ENCODE data around the gene ITGB1BP2.
A peak's percentile ranks its signal among the peaks of the same experiment; 100 is the strongest.
"Not testable (repeated sequence)": the region's sequence is repeated elsewhere in the genome, so short reads cannot be mapped to it uniquely, and the experiment has no call there.

Gene ITGB1BP2

DNA sequence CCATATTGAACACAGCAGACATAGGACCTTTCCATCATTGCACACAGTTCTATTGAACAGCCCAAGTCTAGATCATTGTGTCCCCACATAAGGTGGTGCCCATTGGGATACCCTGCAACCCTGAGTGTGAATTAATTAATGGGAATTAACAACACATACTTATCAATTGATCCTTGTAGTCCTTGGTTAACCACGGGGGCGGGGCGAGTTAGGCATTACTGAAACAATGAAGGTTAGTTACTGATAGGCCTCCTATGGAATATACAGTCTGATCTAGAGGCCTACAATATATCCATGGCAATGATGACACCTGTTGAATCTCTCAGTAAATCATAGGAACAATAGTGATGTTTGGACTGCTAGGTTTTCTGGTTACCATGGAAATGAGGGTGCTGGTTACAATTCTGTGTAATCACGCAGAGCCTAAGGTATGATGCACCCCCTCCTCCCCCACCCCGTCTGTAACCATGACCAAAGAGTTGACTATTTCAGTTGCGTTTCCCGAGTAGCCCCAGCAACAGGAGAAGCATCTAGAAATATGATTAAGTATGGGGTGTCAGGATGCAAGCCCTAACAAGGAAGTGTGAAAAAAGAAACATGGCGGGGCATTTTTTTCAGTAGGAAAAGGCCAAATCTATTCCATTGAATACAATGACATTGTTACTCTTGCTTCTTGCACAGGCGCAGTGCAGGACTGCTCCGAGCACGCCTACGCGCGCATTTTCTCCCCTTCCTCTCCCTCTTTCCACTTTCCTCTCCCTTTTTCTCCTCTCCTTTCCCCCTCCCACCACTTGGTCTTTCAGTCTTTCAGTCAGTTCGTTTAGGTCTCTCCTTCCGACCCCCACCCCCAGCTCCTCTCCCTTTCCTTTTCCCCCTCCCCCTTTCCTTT, 18.8 kb upstream of the ITGB1BP2 start:
- peak overlapping the region; percentile 91 for H3K4me3 ChIP-seq (ENCODE audit: low read length)
- peak overlapping the region; percentile 98 for H3K9ac ChIP-seq (ENCODE audit: low read length)
- DNase-seq (ENCODE audit: low read depth), result no peak

GRCh38 chrX:71283403-71284143, 18.0 kb upstream of the ITGB1BP2 start, which contains the start of gene NONO:
Gene NONO (plus strand): TSS chrX:71283635. CDS start chrX:71290638, 7,003 bp downstream.
- H3K9ac ChIP-seq (ENCODE audit: low read length), result peak within 1 kb of the TSS; percentile 98

More for the DNA sequence above, 18.8 kb upstream of the ITGB1BP2 start:
- Histone ChIP-seq H3K4me1 (ENCODE audit: control insufficient read depth, insufficient read depth, low read length) (peaks cover 8% of the 10 kb centered on the region), H3K9me3 (ENCODE audit: control insufficient read depth, low read length) (peaks cover 4% of the 10 kb centered on the region), H3K27me3 (replicated peaks; ENCODE audit: control insufficient read depth, insufficient read depth, low read length) (peaks cover 2% of the 10 kb centered on the region), H3K36me3 (ENCODE audit: control insufficient read depth, insufficient read depth, low read length, severe bottlenecking) (peaks cover 3% of the 10 kb centered on the region)

DNA sequence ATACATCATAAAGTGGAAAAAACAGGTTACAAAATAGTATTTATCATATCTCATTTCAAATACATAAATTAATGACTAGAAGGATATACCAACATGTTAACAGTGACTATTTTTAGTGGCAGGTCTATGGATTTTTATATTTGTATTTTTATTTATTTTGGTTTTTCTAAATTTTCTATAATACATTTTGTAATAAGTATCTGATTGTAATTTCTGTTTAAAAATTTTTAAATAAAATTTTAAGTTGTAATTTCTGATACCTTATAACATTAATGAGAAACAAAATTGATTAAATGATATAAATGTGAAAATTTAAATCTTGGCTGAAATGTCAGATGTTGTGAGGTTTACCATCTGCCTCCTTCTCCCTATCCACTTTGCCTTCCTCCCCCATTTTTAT, 15.6 kb upstream of the ITGB1BP2 start:
- Histone ChIP-seq H3K27me3 (replicated peaks; ENCODE audit: control insufficient read depth, insufficient read depth, low read length) (peaks cover 2% of the 10 kb centered on the region), H3K9me3 (ENCODE audit: control insufficient read depth, low read length) (no peaks in the 10 kb centered on the region), H3K36me3 (ENCODE audit: control insufficient read depth, insufficient read depth, low read length, severe bottlenecking) (peaks cover 9% of the 10 kb centered on the region), H3K4me1 (ENCODE audit: control insufficient read depth, insufficient read depth, low read length) (peaks cover 9% of the 10 kb centered on the region), H3K4me3 (ENCODE audit: low read length) (peak overlapping the region; percentile 91), H3K9ac (ENCODE audit: low read length) (peak overlapping the region; percentile 98)
- DNase-seq (ENCODE audit: low read depth), result no peak

More at GRCh38 chrX:71283403-71284143, 18.0 kb upstream of the ITGB1BP2 start, which contains the start of gene NONO:
- H3K9me3 ChIP-seq (ENCODE audit: control insufficient read depth, low read length), result peaks cover 4% of the 10 kb centered on the region
- H3K36me3 ChIP-seq (ENCODE audit: control insufficient read depth, insufficient read depth, low read length, severe bottlenecking), result peaks cover 3% of the 10 kb centered on the region
- H3K4me3 ChIP-seq (ENCODE audit: low read length), result peak within 1 kb of the TSS; percentile 91
- peak; percentile 97 for DNase-seq (ENCODE audit: low read depth)
- H3K27me3 ChIP-seq (replicated peaks; ENCODE audit: control insufficient read depth, insufficient read depth, low read length), result peaks cover 2% of the 10 kb centered on the region
- H3K4me1 ChIP-seq (ENCODE audit: control insufficient read depth, insufficient read depth, low read length), result peaks cover 8% of the 10 kb centered on the region

- Histone ChIP-seq H3K4me1 (ENCODE audit: control insufficient read depth, insufficient read depth, low read length) (peaks cover 20% of the 10 kb centered on the region), H3K4me3 (ENCODE audit: low read length) (no peak overlapping the region), H3K9me3 (ENCODE audit: control insufficient read depth, low read length) (no peaks in the 10 kb centered on the region), H3K36me3 (ENCODE audit: control insufficient read depth, insufficient read depth, low read length, severe bottlenecking) (peaks cover 52% of the 10 kb centered on the region), H3K9ac (ENCODE audit: low read length) (no peak overlapping the region), H3K27me3 (replicated peaks; ENCODE audit: control insufficient read depth, insufficient read depth, low read length) (no peaks in the 10 kb centered on the region)
- peak; percentile 67 for DNase-seq (ENCODE audit: low read depth)
Observed at GRCh38 chrX:71291381-71291780, 10.2 kb upstream of the ITGB1BP2 start.

DNA sequence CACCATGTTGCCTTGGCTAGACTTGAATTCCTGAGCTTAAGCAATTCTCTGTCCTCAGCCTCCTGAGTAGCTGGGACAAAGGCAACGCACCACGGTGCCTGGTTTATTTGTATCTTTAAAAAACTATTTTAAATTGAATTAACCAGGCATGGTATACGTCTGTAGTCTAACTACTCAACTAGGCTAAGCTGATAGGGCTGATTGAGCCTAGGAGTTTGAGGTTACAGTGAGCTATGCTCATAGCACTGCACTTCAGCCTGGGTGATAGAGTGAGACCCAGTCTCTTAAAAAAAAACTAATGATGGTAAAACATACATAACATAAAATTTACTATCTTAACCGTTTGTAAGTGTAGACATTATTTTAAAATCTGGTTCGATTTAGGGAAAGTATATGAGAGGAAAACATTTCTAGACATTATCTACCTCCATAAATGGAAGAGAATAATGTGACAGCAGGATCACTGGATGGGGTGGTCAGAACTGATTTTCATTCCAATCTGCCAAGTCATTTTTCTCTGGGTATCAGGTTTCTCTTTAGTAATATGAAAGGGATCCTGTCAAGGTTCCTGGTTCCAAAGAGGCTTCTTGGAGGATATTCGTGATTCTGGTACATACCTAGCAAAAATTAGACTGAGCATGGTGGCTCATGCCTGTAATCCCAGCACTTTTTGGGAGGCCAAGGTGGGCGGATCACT, 8.7 kb upstream of the ITGB1BP2 start:
- Histone ChIP-seq H3K36me3 (ENCODE audit: control insufficient read depth, insufficient read depth, low read length, severe bottlenecking) (peaks cover 66% of the 10 kb centered on the region), H3K27me3 (replicated peaks; ENCODE audit: control insufficient read depth, insufficient read depth, low read length) (no peaks in the 10 kb centered on the region), H3K9ac (ENCODE audit: low read length) (no peak overlapping the region), H3K4me3 (ENCODE audit: low read length) (no peak overlapping the region), H3K9me3 (ENCODE audit: control insufficient read depth, low read length) (no peaks in the 10 kb centered on the region), H3K4me1 (ENCODE audit: control insufficient read depth, insufficient read depth, low read length) (peaks cover 20% of the 10 kb centered on the region)
- DNase-seq (ENCODE audit: low read depth), result peak; percentile 72

GRCh38 chrX:71296806-71297205, 4.7 kb upstream of the ITGB1BP2 start:
- H3K27me3 ChIP-seq (replicated peaks; ENCODE audit: control insufficient read depth, insufficient read depth, low read length), result no peaks in the 10 kb centered on the region
- H3K4me1 ChIP-seq (ENCODE audit: control insufficient read depth, insufficient read depth, low read length), result peaks cover 11% of the 10 kb centered on the region
- peaks cover 83% of the 10 kb centered on the region for H3K36me3 ChIP-seq (ENCODE audit: control insufficient read depth, insufficient read depth, low read length, severe bottlenecking)
- no peak overlapping the region for H3K4me3 ChIP-seq (ENCODE audit: low read length)
- H3K9me3 ChIP-seq (ENCODE audit: control insufficient read depth, low read length), result no peaks in the 10 kb centered on the region
- H3K9ac ChIP-seq (ENCODE audit: low read length), result no peak overlapping the region
- no peak for DNase-seq (ENCODE audit: low read depth)

DNA sequence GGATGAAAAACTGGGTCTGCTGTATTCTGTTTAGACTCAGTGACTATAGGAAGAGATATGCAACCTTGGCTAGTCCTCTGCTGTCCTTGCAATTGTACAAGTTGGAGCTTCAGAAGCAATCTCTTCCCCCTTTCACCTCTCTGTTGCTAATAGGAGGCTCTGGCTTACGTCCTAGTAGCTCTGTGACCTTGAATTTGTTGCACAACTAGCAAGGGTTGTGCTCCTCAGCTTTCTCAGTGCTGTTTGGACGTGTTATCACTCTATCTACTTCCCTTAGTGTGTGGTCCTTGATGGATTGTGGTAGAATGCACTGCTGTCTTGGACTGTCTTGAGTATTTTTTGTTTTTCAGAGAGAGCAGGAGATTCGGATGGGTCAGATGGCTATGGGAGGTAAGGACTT, 3.4 kb upstream of the ITGB1BP2 start:
- Histone ChIP-seq H3K36me3 (ENCODE audit: control insufficient read depth, insufficient read depth, low read length, severe bottlenecking) (peaks cover 71% of the 10 kb centered on the region), H3K4me1 (ENCODE audit: control insufficient read depth, insufficient read depth, low read length) (no peaks in the 10 kb centered on the region)

GRCh38 chrX:71300064-71300463, 1.5 kb upstream of the ITGB1BP2 start:
- H3K9me3 ChIP-seq (ENCODE audit: control insufficient read depth, low read length); H3K27me3 ChIP-seq (replicated peaks; ENCODE audit: control insufficient read depth, insufficient read depth, low read length); H3K4me1 ChIP-seq (ENCODE audit: control insufficient read depth, insufficient read depth, low read length); H3K9ac ChIP-seq (ENCODE audit: low read length); H3K4me3 ChIP-seq (ENCODE audit: low read length); DNase-seq (ENCODE audit: low read depth): not testable (repeated sequence)
- H3K36me3 ChIP-seq (ENCODE audit: control insufficient read depth, insufficient read depth, low read length, severe bottlenecking), result peaks cover 54% of the 10 kb centered on the region

More for the DNA sequence above, 3.4 kb upstream of the ITGB1BP2 start:
- Histone ChIP-seq H3K9ac (ENCODE audit: low read length) (no peak overlapping the region), H3K4me3 (ENCODE audit: low read length) (no peak overlapping the region), H3K27me3 (replicated peaks; ENCODE audit: control insufficient read depth, insufficient read depth, low read length) (no peaks in the 10 kb centered on the region), H3K9me3 (ENCODE audit: control insufficient read depth, low read length) (no peaks in the 10 kb centered on the region)
- no peak for DNase-seq (ENCODE audit: low read depth)

- peaks cover 51% of the 10 kb centered on the region for H3K36me3 ChIP-seq (ENCODE audit: control insufficient read depth, insufficient read depth, low read length, severe bottlenecking)
- not testable (repeated sequence) for DNase-seq (ENCODE audit: low read depth); H3K4me3 ChIP-seq (ENCODE audit: low read length); H3K9me3 ChIP-seq (ENCODE audit: control insufficient read depth, low read length); H3K9ac ChIP-seq (ENCODE audit: low read length); H3K27me3 ChIP-seq (replicated peaks; ENCODE audit: control insufficient read depth, insufficient read depth, low read length); H3K4me1 ChIP-seq (ENCODE audit: control insufficient read depth, insufficient read depth, low read length)
Observed at GRCh38 chrX:71300495-71300894, 1.1 kb upstream of the ITGB1BP2 start.

GRCh38 chrX:71302461-71303213, 1.1 kb downstream of the ITGB1BP2 start:
- H3K4me1 ChIP-seq (ENCODE audit: control insufficient read depth, insufficient read depth, low read length), result no peaks in the 10 kb centered on the region
- H3K4me3 ChIP-seq (ENCODE audit: low read length), result no peak overlapping the region
- no peaks in the 10 kb centered on the region for H3K27me3 ChIP-seq (replicated peaks; ENCODE audit: control insufficient read depth, insufficient read depth, low read length)
- H3K9ac ChIP-seq (ENCODE audit: low read length), result no peak overlapping the region
- no peaks in the 10 kb centered on the region for H3K9me3 ChIP-seq (ENCODE audit: control insufficient read depth, low read length)
- DNase-seq (ENCODE audit: low read depth), result no peak
- H3K36me3 ChIP-seq (ENCODE audit: control insufficient read depth, insufficient read depth, low read length, severe bottlenecking), result peaks cover 29% of the 10 kb centered on the region

All from adipocyte (in vitro differentiated cells).